ENCODE data around the gene TTLL1.

DNA sequence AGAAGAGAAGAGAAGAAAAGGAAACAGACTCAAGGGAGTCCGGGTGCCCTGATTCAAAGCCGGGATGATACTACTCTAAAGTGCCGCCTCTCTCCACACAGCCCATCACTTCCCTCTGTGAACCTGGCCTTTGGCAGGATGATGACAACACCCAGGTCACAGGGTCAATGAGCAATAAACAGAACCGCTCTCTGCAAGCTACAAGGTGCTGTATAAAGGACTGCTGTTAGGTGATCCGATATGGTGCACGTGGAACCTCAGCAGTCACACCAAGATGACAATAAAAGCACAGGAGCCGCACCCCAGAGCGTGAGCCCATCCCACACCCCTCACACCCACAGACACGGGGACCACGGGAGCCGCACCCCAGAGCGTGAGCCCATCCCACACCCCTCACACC, 10.7 kb downstream of the TTLL1 start:
- TF ChIP-seq YY1 (IDR thresholded peaks at IDR 0.05) (no peak), JUND (IDR thresholded peaks at IDR 0.05) (no peak), EGR1 (IDR thresholded peaks at IDR 0.05; ENCODE audit: low read depth in 2 of 2) (no peak), RAD21 (IDR thresholded peaks at IDR 0.05) (no peak), TAF1 (conservative IDR thresholded peaks at IDR 0.05) (no peak)
- TF ChIP-seq, protein P1, sequence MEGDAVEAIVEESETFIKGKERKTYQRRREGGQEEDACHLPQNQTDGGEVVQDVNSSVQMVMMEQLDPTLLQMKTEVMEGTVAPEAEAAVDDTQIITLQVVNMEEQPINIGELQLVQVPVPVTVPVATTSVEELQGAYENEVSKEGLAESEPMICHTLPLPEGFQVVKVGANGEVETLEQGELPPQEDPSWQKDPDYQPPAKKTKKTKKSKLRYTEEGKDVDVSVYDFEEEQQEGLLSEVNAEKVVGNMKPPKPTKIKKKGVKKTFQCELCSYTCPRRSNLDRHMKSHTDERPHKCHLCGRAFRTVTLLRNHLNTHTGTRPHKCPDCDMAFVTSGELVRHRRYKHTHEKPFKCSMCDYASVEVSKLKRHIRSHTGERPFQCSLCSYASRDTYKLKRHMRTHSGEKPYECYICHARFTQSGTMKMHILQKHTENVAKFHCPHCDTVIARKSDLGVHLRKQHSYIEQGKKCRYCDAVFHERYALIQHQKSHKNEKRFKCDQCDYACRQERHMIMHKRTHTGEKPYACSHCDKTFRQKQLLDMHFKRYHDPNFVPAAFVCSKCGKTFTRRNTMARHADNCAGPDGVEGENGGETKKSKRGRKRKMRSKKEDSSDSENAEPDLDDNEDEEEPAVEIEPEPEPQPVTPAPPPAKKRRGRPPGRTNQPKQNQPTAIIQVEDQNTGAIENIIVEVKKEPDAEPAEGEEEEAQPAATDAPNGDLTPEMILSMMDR (IDR thresholded peaks at IDR 0.05; ENCODE audit: low read depth, low read length, missing input control): no peak

Measured in liver (tissue), 3 donors.